Spleen (tissue), 11 donors: Measurements from ENCODE around the gene WSCD2. TPM values are rescaled to one million over a fixed set of nuclear protein-coding genes. Genes with fewer than 3 reads are reported as not detected.

Source experiments
- DNase-seq: peaks from one replicate; pipeline ENCODE4 v3.0.0-alpha.2; 2020
- H3K27ac ChIP-seq, 8 donors: fragments of 200-600 bp; sonication (generic) in 7 of 8; 1 replicate in 4 of 8; 2 replicates in 4 of 8; pipeline versions ENCODE4 v1.5.0 to v1.8.0; 2016 to 2021; ENCODE audit warnings: inconsistent platforms in 4 of 8, mild to moderate bottlenecking in 4 of 8, moderate library complexity in 1 of 8
- H3K27me3 ChIP-seq, 7 donors: fragments of 200-600 bp; sonication (generic) in 6 of 7; replicated peaks in 1 of 7; 1 replicate in 4 of 7; 2 replicates in 3 of 7; pipeline versions ENCODE4 v1.5.0 to v1.8.0; 2016 to 2021; ENCODE audit warnings: inconsistent platforms in 3 of 7, mild to moderate bottlenecking in 1 of 7
- H3K36me3 ChIP-seq, 6 donors: fragments of 200-600 bp; sonication (generic) in 5 of 6; 1 replicate in 4 of 6; 2 replicates in 2 of 6; pipeline versions ENCODE4 v1.5.0 to v1.8.0; 2016 to 2021; ENCODE audit warnings: inconsistent platforms in 2 of 6
- H3K4me1 ChIP-seq, 6 donors: fragments of 200-600 bp; sonication (generic) in 5 of 6; 1 replicate in 3 of 6; 2 replicates in 3 of 6; pipeline versions ENCODE4 v1.5.0 to v1.8.0; 2016 to 2021; ENCODE audit warnings: inconsistent platforms in 3 of 6
- H3K4me3 ChIP-seq, 8 donors: fragments of 200-600 bp; sonication (generic) in 7 of 8; 1 replicate in 4 of 8; 2 replicates in 4 of 8; pipeline versions ENCODE4 v1.5.0 to v1.8.0; 2016 to 2021; ENCODE audit warnings: inconsistent platforms in 4 of 8, mild to moderate bottlenecking in 4 of 8, moderate library complexity in 2 of 8
- H3K9me3 ChIP-seq, 8 donors: fragments of 200-600 bp; sonication (generic) in 7 of 8; 1 replicate in 4 of 8; 2 replicates in 4 of 8; pipeline versions ENCODE4 v1.5.0 to v1.8.0; 2016 to 2021; ENCODE audit warnings: inconsistent platforms in 4 of 8
- POLR2A ChIP-seq, 3 donors: fragments of 450-650 bp; IDR thresholded peaks; one replicate each; pipeline ENCODE4 v1.5.1; 2017; ENCODE audit warnings: antibody characterized with exemption in 3 of 3, mild to moderate bottlenecking in 1 of 3
- POLR2AphosphoS5 ChIP-seq, 3 donors: sonication (generic); formaldehyde crosslinking; IDR thresholded peaks; one replicate each; pipeline ENCODE4 v1.5.1; 2017; ENCODE audit warnings: antibody characterized with exemption in 3 of 3
- WGBS, 5 donors: extraction: QIAGEN DNeasy Blood & Tissue Kit in 3 of 5; methylation state at CpG; one replicate each; pipeline versions ENCODE4 v1.1.5 to v1.1.7; 2013 to 2018; 5-methylcytosine and 5-hydroxymethylcytosine counted together
- intact Hi-C: fragments of 100-400 bp; cut with DNase I; formaldehyde crosslinking; loops from one replicate; pipeline ENCODE4 v1.15.0; 2023; ENCODE audit warnings: low total_unique reads
- polyA plus RNA-seq, 3 donors: library from polyadenylated mRNA; stranded (reverse); fragments of 200-250 nt; gene quantifications; one replicate each; pipeline ENCODE4 v1.2.1, GENCODE V29; 2013
- total RNA-seq, 7 donors: library from RNA; depleted of rRNA in 3 of 7; stranded (reverse); fragments of >200 nt in 3 of 7; fragmentation: NEBNext Ultra II Directional in 4 of 7; extraction: Animal tissue kit (Norgen Biotek cat#: 25700) in 4 of 7; gene quantifications; one replicate each; pipeline versions ENCODE4 v1.1.0 to v1.2.1, GENCODE V29; 2016 to 2021
- TF ChIP-seq, protein P1 (sequence below), 11 experiments: fragments of 200-600 bp in 7 of 11; fragments of 450-650 bp in 4 of 11; sonication (generic) in 4 of 11; IDR thresholded peaks in 8 of 11; conservative IDR thresholded peaks in 3 of 11; 1 replicate in 7 of 11; 2 replicates in 4 of 11; pipeline versions ENCODE4 v1.4.0 to v1.8.0; 2016 to 2021; ENCODE audit warnings: antibody characterized with exemption in 11 of 11, inconsistent platforms in 4 of 11, mild to moderate bottlenecking in 1 of 11
- donor health status: healthy with polysubstance abuse.
- donor health status: DM: no; HTN: no; CAD: no; lungs with moderate emphysema.
- donor health status: DM: no; HTN: no; CAD: no.
- donor health status: Bipolar disorder and iron deficiency.
- donor health status: healthy.
- donor health status: DM: no; HTN: no; CAD: no.
- donor health status: DM: yes; HTN: yes; CAD: no.

Gene WSCD2
- total and polyA plus RNA-seq, 10 donors = 0.09 to 0.60 (median 0.23) TPM; not detected in 1

DNA sequence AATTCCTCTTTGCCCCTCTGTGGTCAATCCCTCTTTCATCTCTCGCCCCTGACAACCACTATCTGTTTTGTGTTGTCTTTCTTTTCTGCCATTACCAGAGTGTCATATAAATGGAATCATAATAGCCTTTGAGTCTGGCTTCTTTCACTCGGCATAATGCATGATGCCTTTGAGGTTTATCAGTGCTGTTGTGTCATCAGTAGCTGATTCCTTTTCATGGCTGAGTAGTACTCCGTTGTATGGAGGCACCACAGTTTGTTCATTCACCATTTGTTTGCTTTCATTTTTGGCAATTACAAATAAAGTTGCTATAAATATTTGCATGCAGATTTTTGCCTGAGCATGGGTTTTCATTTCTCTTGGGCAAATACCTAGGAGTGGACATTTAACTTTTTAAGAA, 47.2 kb downstream of the WSCD2 start:
- Histone ChIP-seq H3K4me1 (no peaks in the 10 kb centered on the region), H3K4me3 (no peak overlapping the region), H3K27me3 (peaks cover 0 to under 1% (median 0%) of the 10 kb centered on the region in 7 donors), H3K27ac (no peak overlapping the region), H3K36me3 (no peaks in the 10 kb centered on the region), H3K9me3 (peaks cover 0 to 6% (median 0%) of the 10 kb centered on the region in 8 donors)
- DNase-seq = no peak
- TF ChIP-seq, protein P1, sequence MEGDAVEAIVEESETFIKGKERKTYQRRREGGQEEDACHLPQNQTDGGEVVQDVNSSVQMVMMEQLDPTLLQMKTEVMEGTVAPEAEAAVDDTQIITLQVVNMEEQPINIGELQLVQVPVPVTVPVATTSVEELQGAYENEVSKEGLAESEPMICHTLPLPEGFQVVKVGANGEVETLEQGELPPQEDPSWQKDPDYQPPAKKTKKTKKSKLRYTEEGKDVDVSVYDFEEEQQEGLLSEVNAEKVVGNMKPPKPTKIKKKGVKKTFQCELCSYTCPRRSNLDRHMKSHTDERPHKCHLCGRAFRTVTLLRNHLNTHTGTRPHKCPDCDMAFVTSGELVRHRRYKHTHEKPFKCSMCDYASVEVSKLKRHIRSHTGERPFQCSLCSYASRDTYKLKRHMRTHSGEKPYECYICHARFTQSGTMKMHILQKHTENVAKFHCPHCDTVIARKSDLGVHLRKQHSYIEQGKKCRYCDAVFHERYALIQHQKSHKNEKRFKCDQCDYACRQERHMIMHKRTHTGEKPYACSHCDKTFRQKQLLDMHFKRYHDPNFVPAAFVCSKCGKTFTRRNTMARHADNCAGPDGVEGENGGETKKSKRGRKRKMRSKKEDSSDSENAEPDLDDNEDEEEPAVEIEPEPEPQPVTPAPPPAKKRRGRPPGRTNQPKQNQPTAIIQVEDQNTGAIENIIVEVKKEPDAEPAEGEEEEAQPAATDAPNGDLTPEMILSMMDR (IDR thresholded peaks at IDR 0.05 in 8 of 11, conservative IDR thresholded peaks at IDR 0.05 in 3 of 11) = no peak
- TF ChIP-seq POLR2AphosphoS5 (IDR thresholded peaks at IDR 0.05) (no peak), POLR2A (IDR thresholded peaks at IDR 0.05) (no peak)
- 86 to 92% (median 91%) methylated on average over 3 of the region's 3 CpGs for WGBS, 5 donors
- intact Hi-C loops = no loop called here

DNA sequence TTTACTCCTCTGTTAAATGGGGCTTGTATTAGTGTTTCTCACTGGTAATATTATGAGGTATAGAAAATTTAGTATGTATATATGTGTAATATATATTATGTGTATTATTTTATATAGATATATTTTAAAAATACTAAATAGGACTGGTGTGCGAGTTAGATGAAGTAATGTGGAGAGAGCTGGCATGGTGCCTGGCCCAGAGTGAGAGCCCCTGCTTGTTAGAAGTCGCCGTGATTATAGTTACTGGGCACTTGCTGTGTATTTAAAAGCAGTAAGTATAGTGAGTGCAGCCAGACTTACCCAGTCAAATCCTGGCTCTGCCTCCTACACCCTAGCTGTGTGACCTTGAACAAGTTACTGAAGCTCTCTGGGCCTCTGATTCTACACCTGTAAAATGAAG, 48.0 kb downstream of the WSCD2 start:
- no peaks in the 10 kb centered on the region for H3K27me3 ChIP-seq
- intact Hi-C loops = no loop called here
- WGBS, 5 donors = 84 to 99% (median 91%) methylated on average over 3 of the region's 3 CpGs
- H3K4me3 ChIP-seq = no peak overlapping the region
- no peaks in the 10 kb centered on the region for H3K4me1 ChIP-seq
- peaks cover 0 to 6% (median 0%) of the 10 kb centered on the region in 8 donors for H3K9me3 ChIP-seq
- H3K27ac ChIP-seq = no peak overlapping the region
- no peaks in the 10 kb centered on the region for H3K36me3 ChIP-seq
- TF ChIP-seq, protein P1 (IDR thresholded peaks at IDR 0.05 in 8 of 11, conservative IDR thresholded peaks at IDR 0.05 in 3 of 11) = no peak
- TF ChIP-seq POLR2AphosphoS5 (IDR thresholded peaks at IDR 0.05) (no peak), POLR2A (IDR thresholded peaks at IDR 0.05) (no peak)
- DNase-seq = no peak

DNA sequence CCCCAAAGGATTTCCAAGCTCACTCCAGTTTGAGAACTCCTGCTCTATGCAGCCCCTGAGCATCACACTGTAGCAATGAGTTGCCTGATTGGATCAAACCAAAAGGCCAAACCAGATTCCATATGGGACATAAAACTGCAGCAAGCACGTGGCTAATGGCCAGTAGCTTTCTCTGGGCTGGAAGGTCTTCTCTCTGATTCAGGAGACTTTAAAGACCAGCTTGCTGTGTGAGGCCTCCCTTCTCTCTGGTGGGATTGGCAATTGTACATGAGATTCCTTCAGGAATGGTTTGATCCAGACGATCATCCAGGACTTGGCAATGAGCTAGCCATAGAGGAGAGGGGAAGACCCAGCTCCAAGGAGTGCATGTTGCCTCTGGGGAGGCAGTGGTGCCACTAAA, 50.2 kb downstream of the WSCD2 start:
- Histone ChIP-seq H3K27ac (no peak overlapping the region), H3K27me3 (no peaks in the 10 kb centered on the region), H3K9me3 (peaks cover 0 to 6% (median 0%) of the 10 kb centered on the region in 8 donors), H3K4me3 (no peak overlapping the region), H3K36me3 (no peaks in the 10 kb centered on the region), H3K4me1 (no peaks in the 10 kb centered on the region)
- DNase-seq = no peak
- intact Hi-C loops = no loop called here
- 46 to 67% (median 56%) methylated on average over 2 of the region's 2 CpGs for WGBS, 5 donors
- TF ChIP-seq POLR2A (IDR thresholded peaks at IDR 0.05) = no peak
- TF ChIP-seq POLR2AphosphoS5 (IDR thresholded peaks at IDR 0.05) = no peak
- TF ChIP-seq, protein P1 (IDR thresholded peaks at IDR 0.05 in 8 of 11, conservative IDR thresholded peaks at IDR 0.05 in 3 of 11) = no peak

DNA sequence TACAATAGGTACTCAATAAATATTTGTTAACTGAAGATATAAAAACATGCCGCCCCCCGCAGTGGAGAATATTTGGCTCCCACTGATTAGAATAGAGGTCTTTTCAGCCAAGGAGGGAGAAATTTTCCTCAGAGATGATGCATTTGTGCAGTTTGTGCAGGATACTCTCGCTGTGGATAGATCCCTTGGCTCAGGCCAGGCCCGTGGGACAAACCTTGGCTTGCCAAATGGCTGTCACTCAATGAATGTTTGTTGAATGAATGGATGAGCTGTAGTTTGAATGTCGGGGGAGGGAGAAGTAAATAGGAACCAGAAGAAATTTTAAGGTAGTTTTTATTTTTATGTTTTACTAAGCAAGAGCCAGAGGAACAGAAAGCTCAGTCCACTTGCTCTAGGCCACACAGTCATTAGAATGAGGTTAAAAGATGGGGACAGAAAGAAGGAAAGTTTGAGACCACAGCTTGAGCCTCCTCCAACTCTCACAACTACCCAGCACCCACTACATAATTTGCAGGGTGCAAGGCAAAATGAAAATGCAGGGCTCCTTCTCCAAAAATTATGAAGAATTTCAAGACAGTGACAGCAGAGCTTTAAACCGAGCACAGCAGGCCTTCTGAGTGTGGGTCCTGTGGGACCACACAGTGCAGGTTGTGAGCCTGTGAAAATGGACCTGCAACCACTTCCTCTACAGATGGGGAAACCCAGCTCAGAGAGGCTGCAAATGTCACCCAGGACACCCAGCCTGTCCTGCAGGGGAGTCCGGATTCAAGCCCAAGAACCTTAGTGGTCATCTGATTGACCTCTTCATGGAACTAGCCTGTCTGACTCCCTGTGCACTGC, 51.4 kb downstream of the WSCD2 start:
- DNase-seq = no peak
- intact Hi-C loops = no loop called here
- no peak overlapping the region for H3K27ac ChIP-seq
- WGBS, 5 donors = 73 to 86% (median 80%) methylated on average over 7 of the region's 7 CpGs
- TF ChIP-seq POLR2AphosphoS5 (IDR thresholded peaks at IDR 0.05) (no peak), POLR2A (IDR thresholded peaks at IDR 0.05) (no peak)
- TF ChIP-seq, protein P1 (IDR thresholded peaks at IDR 0.05 in 8 of 11, conservative IDR thresholded peaks at IDR 0.05 in 3 of 11) = no peak
- H3K9me3 ChIP-seq = peaks cover 0 to 6% (median 0%) of the 10 kb centered on the region in 8 donors
- H3K4me3 ChIP-seq = no peak overlapping the region
- no peaks in the 10 kb centered on the region for H3K27me3 ChIP-seq
- no peaks in the 10 kb centered on the region for H3K4me1 ChIP-seq
- H3K36me3 ChIP-seq = no peaks in the 10 kb centered on the region
